GM18909 (cell line): ENCODE results near the gene KLK8.

Source experiments
- ATAC-seq: cut with Tn5 transposase; IDR thresholded peaks from one replicate; pipeline ENCODE4 v1.9.1; 2021; ENCODE audit warnings: mild to moderate bottlenecking; ENCODE audit not compliant: unreplicated experiment, poor library complexity

KLK8 gene, protein sequence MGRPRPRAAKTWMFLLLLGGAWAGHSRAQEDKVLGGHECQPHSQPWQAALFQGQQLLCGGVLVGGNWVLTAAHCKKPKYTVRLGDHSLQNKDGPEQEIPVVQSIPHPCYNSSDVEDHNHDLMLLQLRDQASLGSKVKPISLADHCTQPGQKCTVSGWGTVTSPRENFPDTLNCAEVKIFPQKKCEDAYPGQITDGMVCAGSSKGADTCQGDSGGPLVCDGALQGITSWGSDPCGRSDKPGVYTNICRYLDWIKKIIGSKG

DNA sequence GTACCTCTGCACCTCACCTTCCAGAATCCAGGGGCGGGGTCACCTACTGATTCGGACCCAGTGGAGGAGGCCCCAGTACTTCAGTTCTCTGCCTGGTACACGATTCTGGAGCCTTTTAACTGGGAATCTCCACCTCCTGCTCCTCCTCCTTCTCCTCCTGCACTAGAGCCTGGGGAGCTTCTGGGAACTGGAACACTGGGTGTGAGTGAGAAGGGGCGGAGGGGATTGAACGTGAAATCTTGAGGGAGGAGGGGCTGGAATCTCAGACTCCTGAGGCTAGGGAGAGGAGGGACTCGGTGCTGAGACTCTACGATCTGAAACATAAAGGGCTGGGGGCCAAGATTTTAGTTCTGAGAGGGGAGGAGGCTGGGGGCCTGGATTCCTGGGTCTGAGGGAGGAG, at the start of gene KLK8:
Gene KLK8 (minus strand): TSS at position 90 of the 400 bp plus-strand sequence. CDS start 437 bp downstream, outside the sequence.
- ATAC-seq: no peak

DNA sequence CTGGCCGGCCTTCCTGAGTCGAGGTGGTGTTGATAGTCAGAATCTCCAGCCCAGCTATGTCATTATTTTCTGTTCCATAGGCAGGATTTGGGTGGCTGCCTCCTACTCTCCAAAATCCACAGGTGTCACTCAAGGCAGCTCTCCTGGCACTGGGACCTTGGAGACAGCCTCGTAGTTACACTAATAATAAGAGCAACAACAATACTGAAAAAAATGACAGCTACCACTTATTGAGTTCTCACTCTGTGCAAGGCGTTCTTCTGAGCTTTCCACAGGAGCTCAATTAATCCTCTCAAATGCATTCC, 45.6 kb upstream of the KLK8 start:
- ATAC-seq: no peak

DNA sequence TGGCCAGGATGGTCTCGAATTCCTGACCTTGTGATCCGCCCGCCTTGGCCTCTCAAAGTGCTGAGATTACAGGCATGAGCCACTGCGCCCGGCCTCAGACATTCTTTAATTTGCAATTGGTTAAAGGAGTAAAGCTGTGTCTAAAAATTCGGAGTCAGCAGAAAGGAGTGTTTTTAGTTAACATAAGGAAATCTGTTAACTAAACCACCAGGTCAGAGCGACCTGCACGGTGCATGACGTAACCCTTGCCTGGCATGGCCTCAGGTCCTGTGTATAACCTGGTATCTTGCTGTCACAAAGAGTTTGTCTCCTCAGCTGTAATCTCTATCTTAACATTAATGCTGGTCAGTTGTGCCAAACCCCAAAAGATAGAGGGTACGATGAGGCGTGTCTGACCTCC, 42.9 kb upstream of the KLK8 start:
- no peak for ATAC-seq

DNA sequence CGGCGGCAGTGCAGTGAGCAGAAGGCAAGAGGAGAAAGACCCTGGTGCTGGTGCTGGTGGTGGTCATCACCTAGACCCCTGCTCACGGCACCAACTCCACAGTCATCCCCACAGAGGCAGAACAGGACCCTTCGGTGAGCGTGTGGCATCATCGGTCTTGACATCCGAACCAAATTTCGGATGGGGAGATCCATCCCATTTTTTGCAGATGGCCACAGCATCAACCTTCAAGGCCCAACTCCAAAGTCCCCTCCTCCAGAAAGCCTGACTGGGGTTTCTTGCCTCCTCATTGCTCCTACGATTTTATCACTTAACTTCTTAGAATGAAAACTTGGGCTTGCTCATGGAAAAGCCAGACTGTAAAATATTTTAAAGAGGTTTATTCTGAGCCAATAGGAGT, 42.1 kb upstream of the KLK8 start:
- no peak for ATAC-seq

DNA sequence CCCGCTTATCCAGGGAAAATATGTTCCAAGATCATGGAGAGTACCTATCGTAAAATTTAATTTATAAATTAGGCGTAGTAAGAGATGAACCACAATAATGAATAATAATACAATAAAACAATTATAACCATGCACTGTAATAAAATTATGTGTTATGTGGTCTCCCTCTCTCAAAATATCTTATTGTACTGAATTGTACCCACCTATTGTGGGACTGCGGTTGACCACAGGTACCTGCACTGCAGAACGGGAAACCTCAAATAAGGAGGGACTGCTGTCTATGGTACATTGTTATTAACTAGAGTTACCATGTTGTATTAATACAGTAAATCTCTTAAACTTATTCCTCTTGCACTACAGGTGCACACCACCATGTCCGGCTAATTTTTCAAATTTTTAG, 38.7 kb upstream of the KLK8 start:
- ATAC-seq: no peak

GRCh38 chr19:51036519-51036918, 35.1 kb upstream of the KLK8 start:
- no peak for ATAC-seq

- ATAC-seq: no peak
Measured at GRCh38 chr19:51034704-51035103, 33.3 kb upstream of the KLK8 start, which contains the start of gene KLK12. TSS of gene KLK12 (minus strand) at chr19:51035002. CDS start at chr19:51034621, 381 bp downstream.

DNA sequence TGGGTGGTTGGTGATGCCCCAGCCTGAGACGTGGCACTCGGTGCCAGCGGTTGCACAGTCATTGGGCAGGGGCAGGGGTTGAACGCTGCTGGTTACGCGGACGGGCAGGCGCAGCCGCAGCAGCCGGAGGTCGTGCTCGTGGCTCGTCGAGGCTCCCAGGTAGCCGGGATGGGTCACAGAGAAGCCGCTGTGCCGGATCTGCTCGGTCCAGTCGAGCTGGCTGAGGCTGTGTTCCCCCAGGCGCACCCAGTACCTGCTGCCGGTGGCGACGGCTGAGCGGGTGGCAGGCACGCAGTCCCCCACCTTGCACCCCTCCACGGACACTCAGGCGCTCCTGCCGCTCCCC, 30.4 kb upstream of the KLK8 start:
- ATAC-seq: no peak

DNA sequence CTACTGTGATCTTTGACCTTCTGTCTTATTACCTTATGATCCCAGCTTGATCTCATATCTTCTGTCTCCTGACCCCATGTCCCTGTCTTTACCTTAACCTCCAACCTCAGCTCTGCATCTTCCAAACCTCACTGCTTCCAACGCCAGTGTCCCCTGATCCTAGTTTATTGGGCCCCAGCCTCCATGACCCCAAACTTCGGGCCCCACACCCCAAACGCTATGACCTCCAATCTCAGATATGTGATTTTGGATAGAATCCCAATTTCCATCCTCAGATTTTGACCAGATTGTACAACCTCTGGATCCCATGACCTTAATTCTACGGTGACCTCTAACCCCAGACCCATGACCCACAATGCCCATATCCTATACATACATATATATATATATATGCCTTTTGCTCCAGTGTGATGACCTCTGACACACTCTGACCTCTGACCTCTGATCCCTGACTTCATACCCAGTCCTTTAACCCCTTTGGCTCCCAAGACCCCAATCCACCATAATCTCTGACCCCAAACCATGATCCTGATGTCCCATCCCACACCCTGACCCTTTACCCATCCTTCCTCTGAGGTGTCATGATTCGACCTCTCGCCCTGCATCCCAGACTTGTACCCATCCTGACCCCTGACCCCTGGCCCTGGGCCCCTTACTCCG, 29.9 kb upstream of the KLK8 start:
- no peak for ATAC-seq

- no peak for ATAC-seq
Measured at GRCh38 chr19:51030631-51031030, 29.2 kb upstream of the KLK8 start.

- no peak for ATAC-seq
Measured at GRCh38 chr19:51029718-51030117, 28.3 kb upstream of the KLK8 start.

DNA sequence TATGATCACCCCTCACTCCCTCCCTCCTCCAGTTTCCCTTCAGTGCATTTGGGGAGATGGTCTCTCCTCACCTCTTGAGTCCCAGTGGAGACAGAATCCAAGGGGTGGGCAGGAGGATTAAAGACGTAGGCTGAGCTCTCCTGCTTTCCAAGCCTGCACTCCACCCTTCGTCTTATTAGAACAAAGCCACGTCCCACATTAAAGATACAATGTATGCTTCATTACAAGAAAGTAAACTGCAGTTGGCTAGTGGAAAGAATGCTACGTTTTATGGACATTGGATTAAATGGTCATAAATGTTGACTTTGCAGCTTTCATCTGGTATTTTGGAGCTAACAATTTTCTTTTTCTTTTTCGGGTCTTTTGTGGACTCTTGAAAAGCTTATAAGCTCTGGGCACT, 26.5 kb upstream of the KLK8 start:
- ATAC-seq: no peak

- no peak for ATAC-seq
Measured at GRCh38 chr19:51027126-51027806, 25.9 kb upstream of the KLK8 start.

GRCh38 chr19:51026554-51026831, 25.1 kb upstream of the KLK8 start, which contains the start of gene KLK11:
TSS of gene KLK11 (minus strand) at chr19:51026616. CDS start at chr19:51025631, 985 bp downstream.
- ATAC-seq: no peak

DNA sequence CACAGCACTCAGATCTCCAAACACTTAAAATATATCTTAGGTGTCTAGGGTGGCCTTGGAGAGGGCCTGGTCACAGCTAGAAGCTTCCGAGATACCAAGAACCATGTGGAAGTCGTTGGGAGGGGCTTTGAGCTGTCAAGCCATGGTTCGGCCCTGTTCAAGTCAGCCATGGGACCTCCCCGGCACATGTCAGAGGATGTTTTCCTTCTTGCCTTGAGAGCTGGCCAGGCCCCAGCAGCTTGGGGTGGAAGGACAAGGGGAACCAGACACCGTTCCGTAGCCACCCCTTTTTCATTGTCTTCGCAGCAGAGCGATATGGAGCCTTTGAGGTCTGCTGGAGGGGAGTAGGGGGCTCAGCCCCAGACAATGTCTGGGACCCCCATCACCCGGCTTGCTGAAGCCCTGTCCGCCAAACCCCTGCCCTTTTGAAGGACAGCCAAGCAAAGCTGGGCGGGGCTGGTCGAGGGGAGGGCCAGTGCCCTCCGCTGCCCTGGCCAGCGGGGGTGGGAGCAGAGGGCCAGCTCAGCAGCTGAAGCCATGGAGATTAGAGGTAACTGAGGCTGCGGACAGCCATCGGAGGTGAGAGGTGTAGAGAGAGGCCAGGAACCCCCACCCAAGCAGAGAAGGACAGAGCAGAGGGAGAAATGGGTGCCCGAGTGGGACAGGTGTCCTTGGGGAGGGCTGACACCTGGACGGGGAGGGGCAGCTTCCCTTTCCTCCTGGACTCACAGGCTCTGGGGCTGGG, 24.6 kb upstream of the KLK8 start:
- no peak for ATAC-seq

DNA sequence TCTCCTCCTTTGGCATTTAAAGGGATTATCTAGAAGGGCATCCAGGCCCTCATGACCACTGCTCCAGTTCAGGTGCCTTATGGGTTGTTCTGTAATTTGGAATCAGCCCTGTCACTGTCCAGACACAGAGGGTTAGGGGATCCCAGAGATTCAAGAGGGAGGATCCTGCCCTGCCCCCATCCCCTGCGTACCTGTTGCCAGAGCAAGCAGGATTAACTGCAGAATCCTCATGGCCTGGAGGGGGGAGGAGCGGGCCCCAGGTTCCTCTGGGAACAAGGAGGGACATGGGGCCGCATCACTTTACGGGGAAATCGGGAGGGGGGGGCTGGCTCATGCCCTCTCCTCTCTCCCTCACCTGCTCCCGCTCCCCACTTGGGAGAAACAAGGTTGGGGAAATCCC, 24.0 kb upstream of the KLK8 start:
- no peak for ATAC-seq

DNA sequence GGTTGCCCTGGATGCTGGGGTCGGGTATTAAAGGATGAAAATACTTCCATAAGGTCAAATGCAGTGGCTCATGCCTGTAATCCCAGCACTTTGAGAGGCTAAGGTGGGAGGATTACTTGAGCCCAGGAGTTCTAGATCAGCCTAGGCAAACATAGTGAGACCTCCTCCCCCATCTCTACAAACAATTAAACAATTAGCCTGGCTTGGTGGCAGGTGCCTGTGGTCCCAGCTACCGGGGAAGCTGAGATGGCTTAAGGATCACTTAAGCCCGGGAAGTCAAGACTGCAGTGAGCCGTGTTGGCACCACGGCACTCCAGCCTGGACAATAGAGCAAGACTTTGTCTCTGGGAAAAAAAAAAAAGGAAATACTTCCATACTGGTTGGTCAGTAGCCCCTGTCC, 23.5 kb upstream of the KLK8 start:
- ATAC-seq: no peak

GRCh38 chr19:51023946-51024345, 22.5 kb upstream of the KLK8 start:
- no peak for ATAC-seq

GRCh38 chr19:51022526-51022925, 21.1 kb upstream of the KLK8 start:
- ATAC-seq: no peak

DNA sequence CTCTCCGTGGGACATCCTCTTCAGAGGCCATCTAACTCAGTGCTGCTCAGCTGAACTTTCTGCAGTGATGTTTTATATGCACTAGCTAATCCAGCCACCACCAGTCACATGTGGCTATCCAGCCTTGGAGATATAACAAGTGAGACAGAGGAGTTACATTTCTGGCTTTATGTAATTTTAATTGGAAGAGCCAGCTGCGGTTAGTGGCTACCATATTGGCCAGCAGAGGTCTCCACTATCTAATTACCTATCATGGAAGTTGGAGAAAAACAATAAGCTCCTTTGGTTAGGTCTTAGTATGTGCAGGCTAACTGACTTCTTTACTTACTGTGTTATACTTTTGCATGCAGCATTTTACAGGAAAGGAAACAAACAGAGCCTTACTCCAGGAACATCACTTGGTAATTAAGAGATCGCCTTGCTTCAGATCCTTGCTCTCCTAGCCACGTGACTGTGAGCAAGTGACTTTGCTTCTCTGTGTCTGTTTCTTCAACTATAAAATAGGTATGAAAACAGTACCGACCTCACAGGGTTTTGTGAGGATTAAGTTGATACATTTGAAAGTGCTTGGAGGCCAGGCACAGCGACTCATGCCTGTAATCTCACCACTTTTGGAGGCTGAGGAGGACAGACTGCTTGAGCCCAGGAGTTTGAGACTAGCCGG, 19.7 kb upstream of the KLK8 start:
- ATAC-seq: no peak

DNA sequence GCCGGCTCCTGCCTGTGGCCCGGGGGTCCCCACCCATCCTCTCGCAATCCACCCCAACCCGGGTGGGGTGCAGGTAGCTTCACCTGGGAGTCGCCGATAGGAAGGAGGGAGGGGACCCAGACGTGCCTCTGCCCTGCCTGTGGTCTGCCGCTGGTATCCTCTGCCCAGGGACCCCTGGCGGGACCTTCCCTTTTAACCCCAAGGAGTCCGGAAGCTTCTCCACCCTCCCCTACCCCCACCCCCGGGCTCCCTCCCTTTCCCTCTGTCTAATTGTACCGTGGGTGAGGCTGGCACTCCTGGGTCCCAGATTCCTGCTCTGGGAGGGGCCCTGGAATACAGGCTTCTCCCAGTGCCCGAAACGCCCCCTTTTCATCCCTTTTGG, 18.1 kb upstream of the KLK8 start, which contains the start of gene KLK10:
Gene KLK10 (minus strand): TSS at position 166 of the 382 bp plus-strand sequence. CDS start 579 bp downstream, outside the sequence.
- ATAC-seq: no peak
